IMR-90 (cell line): ENCODE results near the gene CENATAC. TPM values are rescaled to one million over a fixed set of nuclear protein-coding genes. Genes with fewer than 3 reads are reported as not detected.

Experiments
- ATAC-seq: fragments of 200-7000 bp; cut with Tn5 transposase; 2 replicates; pipeline ENCODE4 v1.9.1; 2020; ENCODE audit warnings: low read depth, mild to moderate bottlenecking, moderate library complexity
- BruUV-seq: library from RNA; stranded (reverse); fragments of 400-500 nt; replicated peaks from 2 replicates; lab custom pipeline; 2021; lab: Mats Ljungman, UMichigan
- CTCF ChIA-PET: fragments of 300-600 bp; formaldehyde crosslinking; extraction: SDS; loops from one replicate; lab custom pipeline; 2021; ENCODE audit warnings: antibody characterized with exemption; lab: Yijun Ruan, JAX
- POLR2A ChIA-PET: fragments of 300-600 bp; sonication (Branson Sonifier 250); formaldehyde crosslinking; loops from one replicate; lab custom pipeline; 2022; ENCODE audit warnings: antibody characterized with exemption; ENCODE audit not compliant: unreplicated experiment; lab: Charles Lee
- DNase-seq: peaks from one replicate; pipeline ENCODE4 v3.0.0; 2013
- H2AFZ ChIP-seq: replicated peaks from 2 replicates; pipeline ENCODE3; 2013; ENCODE audit warnings: low read length, mild to moderate bottlenecking; ENCODE audit not compliant: poor library complexity
- H2AK5ac ChIP-seq: 2 replicates; pipeline ENCODE4 v1.6.1; 2013; ENCODE audit warnings: low read depth, low read length, inconsistent platforms
- H2AK9ac ChIP-seq: replicated peaks from 2 replicates; pipeline ENCODE3; 2013; ENCODE audit warnings: mild to moderate bottlenecking, low read depth, low read length, moderate library complexity; ENCODE audit not compliant: poor library complexity
- H2BK120ac ChIP-seq: 2 replicates; pipeline ENCODE4 v1.6.1; 2013; ENCODE audit warnings: low read depth, low read length, inconsistent platforms
- H2BK15ac ChIP-seq: 3 replicates; pipeline ENCODE4 v1.6.1; 2013; ENCODE audit warnings: low read depth, low read length, inconsistent platforms
- H2BK20ac ChIP-seq: 2 replicates; pipeline ENCODE4 v1.6.1; 2013; ENCODE audit warnings: low read depth, mild to moderate bottlenecking, inconsistent platforms, low read length, moderate library complexity
- H2BK5ac ChIP-seq: 2 replicates; pipeline ENCODE4 v1.6.1; 2013; ENCODE audit warnings: mild to moderate bottlenecking, low read depth, low read length, inconsistent platforms; ENCODE audit not compliant: poor library complexity, severe bottlenecking
- H3K14ac ChIP-seq: replicated peaks from 2 replicates; pipeline ENCODE4 v1.6.1; 2013; ENCODE audit warnings: low read depth, low read length, inconsistent platforms
- H3K18ac ChIP-seq: 2 replicates; pipeline ENCODE4 v1.6.1; 2013; ENCODE audit warnings: low read depth, low read length, control low read depth
- H3K23ac ChIP-seq: 2 replicates; pipeline ENCODE4 v1.6.1; 2013; ENCODE audit warnings: low read depth, low read length, inconsistent platforms
- H3K27ac ChIP-seq: 2 replicates; pipeline ENCODE4 v1.5.1; 2013; ENCODE audit warnings: mild to moderate bottlenecking, control low read depth, low read length; ENCODE audit not compliant: insufficient read depth
- H3K27me3 ChIP-seq: 2 replicates; pipeline ENCODE4 v1.6.1; 2013; ENCODE audit warnings: low read length; ENCODE audit not compliant: control insufficient read depth, insufficient read depth
- H3K36me3 ChIP-seq: 2 replicates; pipeline ENCODE4 v1.6.1; 2013; ENCODE audit warnings: low read length, mixed read lengths; ENCODE audit not compliant: control insufficient read depth, insufficient read depth
- H3K4ac ChIP-seq: 2 replicates; pipeline ENCODE4 v1.6.1; 2013; ENCODE audit warnings: low read depth, low read length, inconsistent platforms
- H3K4me1 ChIP-seq: 2 replicates; pipeline ENCODE4 v1.6.1; 2013; ENCODE audit warnings: low read length, mixed read lengths; ENCODE audit not compliant: control insufficient read depth, insufficient read depth
- H3K4me2 ChIP-seq: 2 replicates; pipeline ENCODE4 v1.6.1; 2013; ENCODE audit warnings: low read depth, mild to moderate bottlenecking, control low read depth, low read length, moderate library complexity
- H3K4me3 ChIP-seq: 2 replicates; pipeline ENCODE4 v1.5.1; 2013; ENCODE audit warnings: low read depth, mild to moderate bottlenecking, control low read depth, low read length, moderate library complexity; ENCODE audit not compliant: insufficient read depth
- H3K56ac ChIP-seq: 2 replicates; pipeline ENCODE4 v1.6.1; 2013; ENCODE audit warnings: low read length, inconsistent platforms; ENCODE audit not compliant: insufficient read depth; ENCODE audit errors: extremely low read depth
- H3K79me1 ChIP-seq, 2 experiments: 2 replicates each; pipeline ENCODE4 v1.6.1; 2013; ENCODE audit warnings: low read length in 2 of 2, inconsistent platforms in 1 of 2, low read depth in 1 of 2
- H3K9ac ChIP-seq: 2 replicates; pipeline ENCODE4 v1.6.1; 2013; ENCODE audit warnings: low read depth, low read length, control low read depth
- H3K9me1 ChIP-seq: 2 replicates; pipeline ENCODE4 v1.6.1; 2013; ENCODE audit warnings: low read length, inconsistent platforms; ENCODE audit not compliant: insufficient read depth
- H3K9me3 ChIP-seq: 2 replicates; pipeline ENCODE4 v1.6.1; 2013; ENCODE audit warnings: low read length; ENCODE audit not compliant: control insufficient read depth, insufficient read depth
- H4K20me1 ChIP-seq: 2 replicates; pipeline ENCODE4 v1.6.1; 2013; ENCODE audit warnings: low read length, inconsistent platforms; ENCODE audit not compliant: insufficient read depth
- H4K5ac ChIP-seq: 2 replicates; pipeline ENCODE4 v1.6.1; 2013; ENCODE audit warnings: mild to moderate bottlenecking, low read depth, low read length, control low read depth
- H4K8ac ChIP-seq, 2 experiments: 2 replicates each; pipeline ENCODE4 v1.6.1; 2013; ENCODE audit warnings: low read depth in 2 of 2, low read length in 2 of 2, control low read depth in 1 of 2, inconsistent platforms in 1 of 2
- H4K91ac ChIP-seq: 2 replicates; pipeline ENCODE4 v1.6.1; 2013; ENCODE audit warnings: low read depth, low read length, inconsistent platforms; ENCODE audit not compliant: insufficient read depth
- CEBPB ChIP-seq: IDR thresholded peaks from 2 replicates; pipeline ENCODE4 v1.6.1; 2012; ENCODE audit warnings: low read depth, low read length, improper control_type of control experiment
- CHD1 ChIP-seq: IDR thresholded peaks from 2 replicates; pipeline ENCODE4 v1.6.1; 2012; ENCODE audit warnings: low read depth, low read length, improper control_type of control experiment
- CTCF ChIP-seq: conservative IDR thresholded peaks from 2 replicates; pipeline ENCODE4 v1.5.1; 2012; ENCODE audit warnings: mild to moderate bottlenecking, low read depth, low read length, improper control_type of control experiment
- ELK1 ChIP-seq: fragments of 150-350 bp; IDR thresholded peaks from 2 replicates; pipeline ENCODE4 v1.6.1; 2016; ENCODE audit warnings: low read depth, mild to moderate bottlenecking, low read length, moderate library complexity, borderline replicate concordance
- FOS ChIP-seq: fragments of 150-350 bp; IDR thresholded peaks from 2 replicates; pipeline ENCODE4 v1.6.1; 2016; ENCODE audit warnings: low read depth, low read length
- MAZ ChIP-seq: IDR thresholded peaks from 2 replicates; pipeline ENCODE4 v1.6.1; 2012; ENCODE audit warnings: low read depth, mild to moderate bottlenecking, low read length, improper control_type of control experiment, moderate library complexity, borderline replicate concordance
- MXI1 ChIP-seq: IDR thresholded peaks from 2 replicates; pipeline ENCODE4 v1.6.1; 2012; ENCODE audit warnings: low read depth, mild to moderate bottlenecking, low read length, moderate library complexity, borderline replicate concordance
- NFE2L2 ChIP-seq: fragments of 150-350 bp; IDR thresholded peaks from 2 replicates; pipeline ENCODE4 v1.6.1; 2016; ENCODE audit warnings: low read depth, mild to moderate bottlenecking, low read length
- POLR2A ChIP-seq: IDR thresholded peaks from 2 replicates; pipeline ENCODE4 v1.6.1; 2012; ENCODE audit warnings: mild to moderate bottlenecking, low read depth, low read length
- RAD21 ChIP-seq: IDR thresholded peaks from 2 replicates; pipeline ENCODE4 v1.6.1; 2012; ENCODE audit warnings: low read length, improper control_type of control experiment
- RCOR1 ChIP-seq: IDR thresholded peaks from 2 replicates; pipeline ENCODE4 v1.6.1; 2012; ENCODE audit warnings: mild to moderate bottlenecking, low read length, improper control_type of control experiment; ENCODE audit not compliant: insufficient replicate concordance
- RFX5 ChIP-seq: IDR thresholded peaks from 2 replicates; pipeline ENCODE4 v1.8.0; 2012; ENCODE audit warnings: low read depth, mild to moderate bottlenecking, low read length, moderate library complexity
- SMC3 ChIP-seq: fragments of 150-350 bp; IDR thresholded peaks from 2 replicates; pipeline ENCODE4 v1.6.1; 2016; ENCODE audit warnings: low read depth, mild to moderate bottlenecking, antibody characterized with exemption, low read length, moderate library complexity
- USF2 ChIP-seq: fragments of 150-350 bp; IDR thresholded peaks from 2 replicates; pipeline ENCODE4 v1.6.1; 2017; ENCODE audit warnings: mild to moderate bottlenecking, antibody characterized with exemption, low read length, low read depth
- WGBS, 2 experiments: methylation state at CpG; one replicate each; pipeline versions ENCODE4 v1.1.5 to v1.1.7; 2013; ENCODE audit warnings: missing lambda C conversion rate in 2 of 2; ENCODE audit not compliant: insufficient read length in 1 of 2; ENCODE audit errors: extremely low coverage in 2 of 2; 5-methylcytosine and 5-hydroxymethylcytosine counted together
- dilution Hi-C: fragments of 300-500 bp; cut with HindIII; formaldehyde crosslinking; loops from one replicate; pipeline ENCODE4 v1.14.3; 2018; ENCODE audit warnings: low sequenced_read_pairs; ENCODE audit not compliant: unreplicated experiment
- in situ Hi-C: fragments of 300-500 bp; cut with MboI; formaldehyde crosslinking; loops from 3 replicates; pipeline ENCODE4 v1.14.3; 2019; ENCODE audit warnings: low sequenced_read_pairs, inconsistent platforms, mixed read lengths
- intact Hi-C: fragments of 100-400 bp; cut with micrococcal nuclease; formaldehyde crosslinking; loops from 2 replicates; pipeline ENCODE4 v1.10.0; 2022
- polyA plus RNA-seq, 3 experiments: library from polyadenylated mRNA; depleted of rRNA; stranded (reverse); fragments of >200 nt; gene quantifications; 2 replicates each; pipeline ENCODE4 v1.2.3, GENCODE V29; 2012; ENCODE audit warnings: low replicate concordance in 1 of 3
- total RNA-seq: library from RNA; depleted of rRNA; stranded (reverse); fragments of >200 nt; gene quantifications from 2 replicates; pipeline ENCODE4 v1.2.3, GENCODE V29; 2012

The CENATAC gene
- total and polyA plus RNA-seq, 2 of the 4 experiments (the other 2 are of a cell fraction) = 13.1 to 16.7 TPM

GRCh38 chr11:118971646-118972045 lies 26.3 kb upstream of the CENATAC start, which contains the start of gene FOXR1:
Gene FOXR1, plus strand, starts transcription at chr11:118971761. Its CDS starts 171 bp downstream, at chr11:118971932.
- Histone ChIP-seq H4K20me1 (no peaks in the 10 kb centered on the region), H4K91ac (no peak within 1 kb of the TSS), H2BK15ac (no peak within 1 kb of the TSS), H2AK9ac (no peak within 1 kb of the TSS), H2BK20ac (no peak within 1 kb of the TSS), H2AFZ (no peak within 1 kb of the TSS), H3K4me3 (no peak within 1 kb of the TSS), H3K56ac (no peak within 1 kb of the TSS), H2BK5ac (no peak within 1 kb of the TSS), H3K4me1 (no peaks in the 10 kb centered on the region), H3K4me2 (no peak within 1 kb of the TSS), H3K27me3 (peaks cover 29% of the 10 kb centered on the region), H3K23ac (no peak within 1 kb of the TSS), H2AK5ac (no peak within 1 kb of the TSS), H3K4ac (no peak within 1 kb of the TSS), H4K8ac (no peak within 1 kb of the TSS), H3K36me3 (no peaks in the 10 kb centered on the region), H3K79me1 (no peaks in the 10 kb centered on the region), H3K14ac (no peak within 1 kb of the TSS), H3K18ac (no peak within 1 kb of the TSS), H3K27ac (no peak within 1 kb of the TSS), H3K9ac (no peak within 1 kb of the TSS), H3K9me3 (no peaks in the 10 kb centered on the region; the same call in 1 of the 2 replicates), H3K9me1 (no peaks in the 10 kb centered on the region), H2BK120ac (no peak within 1 kb of the TSS), H4K5ac (no peak within 1 kb of the TSS)
- no peak for DNase-seq
- BruUV-seq = no TSS peak
- in situ Hi-C loops (no loop called here), dilution Hi-C loops (no loop called here), intact Hi-C loops (no loop called here)
- no peak for ATAC-seq
- ChIA-PET CTCF (no interaction called here), POLR2A (no interaction called here)
- WGBS, 2 experiments = 35% methylated on average over 7 of the region's 33 CpGs; no CpG with 5 or more reads in 1 of the 2 experiments
- TF ChIP-seq NFE2L2 (no peak), CHD1 (no peak), MXI1 (no peak), USF2 (no peak), RCOR1 (no peak), POLR2A (no peak), CTCF (no peak), RAD21 (no peak), RFX5 (no peak), FOS (no peak), ELK1 (no peak), MAZ (no peak), CEBPB (no peak), SMC3 (no peak)
